BLaER1 treated with 17β-estradiol and CSF1 and Interleukin-3, amounts not matched to agents 10 nM and 100 nM (cell line): Measurements from ENCODE around the gene HOXC13.

Experiments used
- H3K27ac ChIP-seq, 11 experiments: shearing (Covaris generic); formaldehyde crosslinking; 2 replicates each; pipeline ENCODE4 v1.8.1; 2022
- H3K27me3 ChIP-seq, 11 experiments: shearing (Covaris generic); formaldehyde crosslinking; 2 replicates each; pipeline ENCODE4 v1.8.1; 2022
- H3K36me3 ChIP-seq, 11 experiments: shearing (Covaris generic); formaldehyde crosslinking; 2 replicates each; pipeline ENCODE4 v1.8.1; 2022
- H3K4me1 ChIP-seq, 10 experiments: shearing (Covaris generic); formaldehyde crosslinking; 2 replicates each; pipeline ENCODE4 v1.8.1; 2022
- H3K4me2 ChIP-seq, 11 experiments: shearing (Covaris generic); formaldehyde crosslinking; 2 replicates each; pipeline ENCODE4 v1.8.1; 2022
- H3K4me3 ChIP-seq, 10 experiments: shearing (Covaris generic); formaldehyde crosslinking; 2 replicates each; pipeline ENCODE4 v1.8.1; 2022
- H3K9ac ChIP-seq, 11 experiments: shearing (Covaris generic); formaldehyde crosslinking; 2 replicates each; pipeline ENCODE4 v1.8.1; 2022
- H3K9me3 ChIP-seq, 11 experiments: shearing (Covaris generic); formaldehyde crosslinking; replicated peaks in 1 of 11; 2 replicates each; pipeline ENCODE4 v1.8.1; 2022
- H4K20me1 ChIP-seq, 11 experiments: shearing (Covaris generic); formaldehyde crosslinking; 2 replicates each; pipeline ENCODE4 v1.8.1; 2022
- Cebpa-rat ChIP-seq, 11 experiments: shearing (Covaris generic); IDR thresholded peaks; 2 replicates each; pipeline ENCODE4 v1.8.1; 2022

Gene HOXC13

DNA sequence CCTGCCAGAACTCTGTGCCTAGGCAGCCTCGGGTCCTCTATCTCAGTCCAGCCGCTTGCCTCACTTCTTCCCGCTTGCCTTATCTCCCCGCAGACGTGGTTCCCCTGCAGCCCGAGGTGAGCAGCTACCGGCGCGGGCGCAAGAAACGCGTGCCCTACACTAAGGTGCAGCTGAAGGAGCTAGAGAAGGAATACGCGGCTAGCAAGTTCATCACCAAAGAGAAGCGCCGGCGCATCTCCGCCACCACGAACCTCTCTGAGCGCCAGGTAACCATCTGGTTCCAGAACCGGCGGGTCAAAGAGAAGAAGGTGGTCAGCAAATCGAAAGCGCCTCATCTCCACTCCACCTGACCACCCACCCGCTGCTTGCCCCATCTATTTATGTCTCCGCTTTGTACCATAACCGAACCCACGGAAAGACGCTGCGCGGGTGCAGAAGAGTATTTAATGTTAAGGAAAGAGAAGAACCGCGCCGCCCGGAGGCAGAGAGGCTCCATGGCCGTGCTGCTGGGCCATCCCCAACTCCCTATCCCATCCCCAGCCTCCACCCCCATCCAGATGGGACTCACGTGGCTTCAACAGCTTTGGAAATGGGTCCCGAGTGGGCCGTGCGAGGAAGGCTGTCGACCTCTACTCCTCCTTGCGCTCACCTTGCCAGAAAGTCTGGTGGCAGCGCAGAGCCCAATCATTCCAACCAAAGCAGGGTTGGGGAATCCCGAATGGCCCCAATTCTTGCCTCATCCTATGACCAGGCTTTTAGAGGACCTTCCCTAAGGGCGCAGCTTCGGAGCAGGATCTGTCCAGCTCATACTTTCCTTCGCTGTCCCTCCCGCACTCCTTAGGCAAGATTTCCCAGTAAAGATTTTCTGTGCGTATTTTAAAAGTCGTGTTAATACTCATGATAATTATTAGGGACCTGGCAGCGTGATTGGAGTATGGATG, 6.5 kb downstream of the HOXC13 start:
- no peak overlapping the region for H3K9ac ChIP-seq
- H3K4me2 ChIP-seq: no peak overlapping the region
- H3K27me3 ChIP-seq: peaks cover 100% of the 10 kb centered on the region in 11 experiments

DNA sequence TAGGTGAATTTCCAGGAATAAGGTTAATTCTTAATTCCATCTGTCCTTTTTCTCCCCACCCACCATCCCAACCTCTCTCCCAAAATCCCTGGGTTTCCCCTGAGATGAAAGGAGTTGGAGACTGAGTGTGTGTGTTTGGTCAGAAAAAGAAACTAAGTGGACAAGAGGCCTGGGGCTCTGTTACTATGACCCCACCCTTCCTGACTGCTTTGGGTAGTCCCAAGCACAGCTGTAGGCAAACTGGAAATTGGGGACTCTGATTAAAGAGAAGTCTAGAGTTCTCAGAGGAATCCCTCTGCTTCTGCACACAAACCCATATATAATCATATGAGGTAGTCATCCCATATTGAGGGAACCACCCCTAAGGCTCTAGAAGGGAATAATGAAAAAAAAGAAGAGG, 9.1 kb downstream of the HOXC13 start:
- Histone ChIP-seq H3K36me3 (no peaks in the 10 kb centered on the region), H3K27ac (no peak overlapping the region), H3K27me3 (peaks cover 100% of the 10 kb centered on the region in 11 experiments), H3K9ac (no peak overlapping the region), H3K4me2 (no peak overlapping the region), H3K9me3 (peaks cover 3 to 59% (median 25%) of the 10 kb centered on the region in 11 experiments; a peak in 19 of 22 replicates), H4K20me1 (peaks cover 0 to 80% (median 53%) of the 10 kb centered on the region in 11 experiments; a peak in 17 of 22 replicates), H3K4me1 (no peaks in the 10 kb centered on the region), H3K4me3 (no peak overlapping the region)
- no peak for TF ChIP-seq Cebpa-rat (IDR thresholded peaks at IDR 0.05)

More for the DNA sequence above, 6.5 kb downstream of the HOXC13 start:
- Histone ChIP-seq H4K20me1 (peaks cover 0 to 66% (median 27%) of the 10 kb centered on the region in 11 experiments; a peak in 15 of 22 replicates), H3K9me3 (peaks cover 3 to 53% (median 31%) of the 10 kb centered on the region in 11 experiments; a peak in 20 of 22 replicates), H3K36me3 (no peaks in the 10 kb centered on the region), H3K4me1 (no peaks in the 10 kb centered on the region), H3K4me3 (no peak overlapping the region), H3K27ac (no peak overlapping the region)
- no peak for TF ChIP-seq Cebpa-rat (IDR thresholded peaks at IDR 0.05)

DNA sequence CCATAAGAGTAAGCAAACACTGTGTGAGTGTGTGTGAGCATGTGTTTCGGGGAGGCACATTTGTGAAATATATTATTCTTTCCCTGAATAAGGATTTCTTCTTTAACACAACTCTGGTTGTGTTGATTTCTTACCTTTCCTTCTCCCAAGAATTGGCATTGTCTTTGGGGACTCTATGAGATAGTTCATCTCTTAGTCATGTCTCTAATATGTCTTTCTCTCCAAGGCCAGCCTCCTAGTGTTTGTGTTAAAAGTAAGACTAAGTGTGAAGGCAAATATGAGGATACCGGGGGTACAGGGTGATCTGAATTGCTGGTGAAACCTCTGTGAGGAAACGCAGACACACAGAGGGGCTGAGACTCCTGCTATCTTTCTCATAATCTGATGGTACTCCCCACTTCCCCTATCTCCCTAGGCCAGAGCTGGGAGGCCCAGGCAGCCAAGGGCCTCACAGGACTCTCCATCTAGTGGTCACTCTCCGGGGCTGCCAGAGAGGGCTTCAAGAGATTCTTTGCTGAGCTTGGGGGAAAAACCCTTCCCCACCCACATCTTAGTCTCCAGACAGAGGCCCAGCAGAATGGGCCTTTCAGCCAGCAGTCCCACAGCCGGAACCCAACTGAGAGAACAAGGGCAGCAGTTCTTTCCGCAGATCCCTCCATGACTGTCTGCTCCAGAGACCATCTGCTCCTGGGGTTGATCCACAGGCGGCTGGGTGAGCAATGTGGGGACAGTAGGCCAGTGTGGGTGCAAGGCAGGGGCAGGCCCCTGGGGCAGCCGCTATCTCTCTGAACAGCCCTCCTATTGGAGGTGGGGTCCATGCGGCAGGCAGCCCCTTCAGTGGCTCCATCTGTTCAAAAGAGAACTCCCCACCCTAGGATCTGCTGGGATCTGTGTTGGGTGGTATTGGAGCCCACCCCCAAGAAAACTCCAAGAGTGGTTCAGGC, 10.3 kb downstream of the HOXC13 start:
- peaks cover 3 to 60% (median 25%) of the 10 kb centered on the region in 11 experiments; a peak in 19 of 22 replicates for H3K9me3 ChIP-seq
- no peak overlapping the region for H3K4me2 ChIP-seq
- H3K4me1 ChIP-seq: no peaks in the 10 kb centered on the region
- peaks cover 100% of the 10 kb centered on the region in 11 experiments for H3K27me3 ChIP-seq
- TF ChIP-seq Cebpa-rat (IDR thresholded peaks at IDR 0.05): no peak
- no peaks in the 10 kb centered on the region for H3K36me3 ChIP-seq
- no peak overlapping the region for H3K9ac ChIP-seq
- H3K4me3 ChIP-seq: no peak overlapping the region
- H3K27ac ChIP-seq: no peak overlapping the region
- H4K20me1 ChIP-seq: peaks cover 0 to 90% (median 62%) of the 10 kb centered on the region in 11 experiments; a peak in 17 of 22 replicates

DNA sequence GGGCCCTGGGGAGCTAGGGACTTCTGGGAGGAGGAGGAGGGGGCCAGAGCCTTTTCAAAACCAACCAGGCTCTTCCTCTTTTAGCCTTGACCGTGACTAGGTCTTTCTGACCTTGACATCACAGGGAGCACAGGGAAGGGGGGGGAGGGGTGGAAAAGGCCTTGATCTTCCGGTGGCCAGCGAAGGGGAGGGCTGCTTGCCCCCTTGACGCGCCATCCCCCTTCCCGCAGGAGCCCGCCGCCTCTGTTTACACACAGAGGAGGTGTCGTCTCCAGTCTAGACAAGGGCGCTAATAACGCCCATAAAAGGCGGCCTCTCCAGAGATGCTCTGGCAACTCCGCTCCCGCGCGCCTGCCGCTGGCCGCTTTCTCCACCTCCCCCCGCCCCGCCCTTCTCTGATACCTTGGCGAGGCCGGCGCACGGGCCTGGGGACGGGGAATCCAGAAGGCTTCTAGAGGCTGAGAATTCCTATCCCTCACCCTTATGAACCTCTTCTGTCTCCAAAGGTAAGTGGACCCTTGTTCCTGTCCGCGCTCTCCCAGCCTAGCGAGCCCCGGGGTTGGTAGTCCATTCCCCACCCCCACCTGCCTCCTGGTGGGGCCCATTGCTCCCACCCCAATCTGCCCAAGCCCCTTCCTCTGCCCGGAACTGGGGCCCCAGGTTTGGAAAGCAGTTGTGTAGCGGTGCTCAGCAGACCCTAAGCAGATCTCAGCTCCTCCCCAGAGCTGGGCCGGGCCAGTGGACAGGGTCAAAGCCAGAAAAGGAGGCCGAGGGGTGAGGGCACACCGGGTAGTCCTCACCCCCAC, 11.2 kb downstream of the HOXC13 start:
- no peaks in the 10 kb centered on the region for H3K4me1 ChIP-seq
- no peak for TF ChIP-seq Cebpa-rat (IDR thresholded peaks at IDR 0.05)
- H3K36me3 ChIP-seq: no peaks in the 10 kb centered on the region
- H3K4me3 ChIP-seq: no peak overlapping the region
- no peak overlapping the region for H3K9ac ChIP-seq
- H3K9me3 ChIP-seq: peaks cover 7 to 59% (median 25%) of the 10 kb centered on the region in 11 experiments; a peak in 20 of 22 replicates
- peaks cover 0 to 87% (median 61%) of the 10 kb centered on the region in 11 experiments; a peak in 17 of 22 replicates for H4K20me1 ChIP-seq
- peaks cover 100% of the 10 kb centered on the region in 11 experiments for H3K27me3 ChIP-seq
- H3K27ac ChIP-seq: no peak overlapping the region
- H3K4me2 ChIP-seq: no peak overlapping the region

DNA sequence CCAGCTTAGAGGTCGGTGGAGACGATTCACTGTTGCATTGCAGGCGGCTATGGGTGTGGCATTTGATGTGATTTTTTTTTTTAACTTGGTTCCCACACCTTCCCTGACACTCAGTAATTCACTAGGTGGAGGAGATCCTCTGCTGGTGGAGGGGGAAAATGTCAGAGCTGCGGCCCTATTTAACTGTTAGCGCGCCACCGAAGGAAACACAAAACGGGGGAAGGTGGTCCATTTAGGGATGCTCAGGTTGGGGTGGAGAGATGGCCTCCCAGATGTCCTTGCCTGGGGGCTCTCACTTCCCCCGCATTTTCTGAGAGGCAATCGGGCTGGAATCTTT, 11.8 kb downstream of the HOXC13 start:
- H3K36me3 ChIP-seq: no peaks in the 10 kb centered on the region
- H3K4me3 ChIP-seq: no peak overlapping the region
- H3K9ac ChIP-seq: no peak overlapping the region
- H3K9me3 ChIP-seq: peaks cover 9 to 59% (median 25%) of the 10 kb centered on the region in 11 experiments; a peak in 20 of 22 replicates
- TF ChIP-seq Cebpa-rat (IDR thresholded peaks at IDR 0.05): no peak
- peaks cover 100% of the 10 kb centered on the region in 11 experiments for H3K27me3 ChIP-seq
- H3K4me1 ChIP-seq: no peaks in the 10 kb centered on the region
- no peak overlapping the region for H3K27ac ChIP-seq
- H4K20me1 ChIP-seq: peaks cover 0 to 87% (median 62%) of the 10 kb centered on the region in 11 experiments; a peak in 17 of 22 replicates
- no peak overlapping the region for H3K4me2 ChIP-seq

DNA sequence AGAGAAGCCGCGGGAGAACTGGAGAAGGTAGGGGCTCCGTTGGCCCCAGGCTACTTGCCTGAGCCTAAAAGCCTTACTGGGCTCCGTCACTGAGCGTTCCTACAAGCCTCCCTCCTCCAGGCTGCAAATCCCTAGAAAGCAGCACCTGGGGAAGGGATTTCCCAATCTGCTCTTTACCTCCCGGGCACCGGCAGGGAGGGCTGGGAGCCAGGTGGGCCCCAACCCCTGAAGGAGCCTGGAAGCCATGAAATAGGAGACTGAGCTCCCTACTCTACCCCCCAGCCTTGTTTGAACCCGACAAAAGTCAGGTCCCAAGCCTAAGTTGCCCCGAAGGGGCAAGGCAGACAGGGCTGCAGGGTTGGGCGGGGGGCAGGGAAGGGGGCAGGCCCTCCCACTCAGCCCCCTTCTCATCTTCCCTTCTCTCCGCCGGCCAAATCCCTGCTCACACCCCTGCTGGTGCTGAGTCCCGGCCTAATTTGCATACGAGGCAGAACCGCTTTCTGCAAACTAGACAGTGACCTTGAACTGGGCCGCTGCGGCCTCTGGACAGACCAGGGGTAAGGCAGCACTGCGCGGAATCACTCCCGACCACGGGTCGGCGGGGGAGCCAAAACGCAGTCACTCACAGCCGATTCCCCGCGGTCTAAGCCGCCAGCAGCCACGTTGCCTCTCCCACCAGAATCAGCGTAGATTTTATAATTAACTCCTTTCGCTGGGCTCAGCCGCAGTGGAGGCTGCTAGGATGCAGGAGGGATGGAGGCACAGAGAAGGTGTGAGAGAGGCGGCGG, 12.4 kb downstream of the HOXC13 start:
- peaks cover 0 to 87% (median 66%) of the 10 kb centered on the region in 11 experiments; a peak in 17 of 22 replicates for H4K20me1 ChIP-seq
- no peak overlapping the region for H3K27ac ChIP-seq
- H3K27me3 ChIP-seq: peaks cover 100% of the 10 kb centered on the region in 11 experiments
- no peaks in the 10 kb centered on the region for H3K36me3 ChIP-seq
- H3K9me3 ChIP-seq: peaks cover 9 to 59% (median 20%) of the 10 kb centered on the region in 11 experiments; a peak in 20 of 22 replicates
- H3K4me1 ChIP-seq: no peaks in the 10 kb centered on the region
- H3K9ac ChIP-seq: no peak overlapping the region
- no peak overlapping the region for H3K4me2 ChIP-seq
- no peak for TF ChIP-seq Cebpa-rat (IDR thresholded peaks at IDR 0.05)
- H3K4me3 ChIP-seq: no peak overlapping the region

DNA sequence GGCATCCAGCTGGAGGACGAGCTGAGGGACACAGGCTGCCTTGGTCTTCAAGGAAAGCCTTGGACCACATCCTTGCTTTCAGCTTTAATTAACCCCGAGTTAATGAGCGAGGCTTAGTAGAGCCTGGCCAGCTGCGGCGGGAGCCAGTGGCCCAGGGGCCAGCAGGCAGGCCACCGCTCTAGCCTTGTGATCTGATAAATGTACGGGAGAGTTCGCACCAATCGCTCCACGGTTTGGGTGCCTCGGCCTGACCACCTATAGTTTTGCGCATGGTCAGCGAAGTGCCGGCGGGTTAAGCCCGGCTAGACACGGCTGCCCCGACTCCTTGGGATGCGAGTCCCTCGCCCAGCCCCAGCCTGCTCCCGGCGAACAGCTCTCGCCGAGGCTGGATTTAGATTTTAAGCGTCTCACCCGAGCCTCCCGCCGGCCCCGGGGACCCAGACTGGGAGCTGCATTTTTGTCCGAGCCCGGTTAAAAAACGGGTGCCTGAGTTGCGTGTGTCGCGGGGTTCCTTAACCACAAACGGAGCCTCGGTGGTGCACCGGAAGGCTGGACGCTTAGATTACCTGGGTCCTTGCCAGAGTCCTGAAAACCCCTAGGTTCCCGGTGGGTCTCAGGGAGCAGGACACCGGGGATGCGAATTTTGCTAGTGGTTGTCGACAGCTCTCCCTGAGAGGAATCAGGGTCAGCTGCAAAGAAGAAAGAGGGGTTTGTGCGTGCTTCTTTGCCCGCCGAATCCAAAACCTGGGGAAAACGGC, 13.1 kb downstream of the HOXC13 start:
- no peak overlapping the region for H3K27ac ChIP-seq
- peaks cover 9 to 64% (median 20%) of the 10 kb centered on the region in 11 experiments; a peak in 20 of 22 replicates for H3K9me3 ChIP-seq
- H4K20me1 ChIP-seq: peaks cover 0 to 89% (median 73%) of the 10 kb centered on the region in 11 experiments; a peak in 17 of 22 replicates
- peaks cover 100% of the 10 kb centered on the region in 11 experiments for H3K27me3 ChIP-seq
- no peak overlapping the region for H3K9ac ChIP-seq
- no peak overlapping the region for H3K4me2 ChIP-seq
- no peak for TF ChIP-seq Cebpa-rat (IDR thresholded peaks at IDR 0.05)
- H3K36me3 ChIP-seq: no peaks in the 10 kb centered on the region
- no peak overlapping the region for H3K4me3 ChIP-seq
- H3K4me1 ChIP-seq: peaks cover 0 to 5% (median 3%) of the 10 kb centered on the region in 10 experiments; a peak in 8 of 20 replicates
